ENCODE measurements around the gene OXCT1.
A peak's percentile ranks its signal among the peaks of the same experiment; 100 is the strongest.

Gene OXCT1

GRCh38 chr5:41763081-41763480 is 107.1 kb downstream of the OXCT1 start:
- TF ChIP-seq CTCF (IDR thresholded peaks at IDR 0.05; ENCODE audit: low read depth, low read length): no peak
- no peak for DNase-seq (ENCODE audit: extremely low read depth, low read depth)

DNA sequence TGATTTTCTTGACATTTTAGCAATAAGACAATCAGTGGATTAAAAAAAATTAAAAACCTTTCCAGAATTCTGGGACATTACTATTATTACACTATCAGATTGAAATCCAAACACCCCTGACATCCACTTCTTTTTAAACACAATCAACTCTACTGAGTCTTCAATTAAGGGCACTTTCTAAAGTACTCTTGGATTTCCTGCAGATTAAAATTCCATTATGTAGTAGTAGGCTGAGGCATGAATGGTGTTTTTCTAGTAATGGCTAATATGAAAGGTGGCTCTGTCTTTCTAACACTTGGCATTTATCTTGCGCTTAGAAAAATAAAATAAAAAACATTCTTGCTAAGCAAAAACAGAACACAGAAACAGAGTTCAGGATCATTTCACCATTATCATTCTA is 107.8 kb downstream of the OXCT1 start:
- DNase-seq (ENCODE audit: extremely low read depth, low read depth): no peak
- TF ChIP-seq CTCF (IDR thresholded peaks at IDR 0.05; ENCODE audit: low read depth, low read length): no peak

- no peak for DNase-seq (ENCODE audit: extremely low read depth, low read depth)
- no peak for TF ChIP-seq CTCF (IDR thresholded peaks at IDR 0.05; ENCODE audit: low read depth, low read length)
Observed at GRCh38 chr5:41761663-41762062, 108.6 kb downstream of the OXCT1 start.

DNA sequence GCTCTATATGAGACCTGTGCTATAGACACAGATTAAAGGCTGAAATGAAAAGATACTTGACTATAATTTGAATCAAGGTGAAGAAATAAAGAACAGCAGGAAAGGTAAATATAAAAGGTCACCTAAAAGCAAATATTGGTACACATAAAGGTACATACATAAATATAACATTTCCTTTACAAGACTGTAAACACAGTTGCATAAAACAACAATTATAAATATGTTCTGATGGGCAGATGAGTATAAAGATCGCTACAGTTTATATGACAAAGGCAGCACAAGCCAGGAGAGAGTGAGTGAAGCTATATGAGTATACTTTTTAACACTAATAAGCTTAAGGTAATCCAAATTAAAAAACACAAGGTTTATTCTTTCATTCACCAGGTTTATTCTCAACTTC is 114.5 kb downstream of the OXCT1 start:
- no peak for DNase-seq (ENCODE audit: extremely low read depth, low read depth)
- TF ChIP-seq CTCF (IDR thresholded peaks at IDR 0.05; ENCODE audit: low read depth, low read length): no peak

DNA sequence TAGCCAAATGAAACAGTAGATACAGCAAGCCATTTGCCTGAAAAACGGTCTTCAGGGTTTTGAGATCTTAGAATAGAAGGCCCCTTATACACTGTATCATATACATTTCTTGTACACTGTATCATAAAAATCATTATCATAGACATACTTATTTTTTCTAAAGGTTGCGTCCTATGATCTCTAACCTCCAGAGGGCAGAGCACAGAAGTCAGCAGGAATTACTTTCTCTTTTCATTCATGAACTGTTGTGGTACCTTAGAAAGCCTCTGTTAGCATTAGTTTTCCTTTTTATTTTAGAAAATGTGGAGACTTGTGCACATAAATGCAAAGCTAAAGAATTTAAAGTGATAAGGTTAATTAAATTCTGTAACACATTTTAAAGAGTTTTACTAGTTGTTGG is 115.4 kb downstream of the OXCT1 start:
- DNase-seq (ENCODE audit: extremely low read depth, low read depth): no peak
- peak; percentile 23 for TF ChIP-seq CTCF (IDR thresholded peaks at IDR 0.05; ENCODE audit: low read depth, low read length)

GRCh38 chr5:41751867-41752266 is 118.4 kb downstream of the OXCT1 start:
- TF ChIP-seq CTCF (IDR thresholded peaks at IDR 0.05; ENCODE audit: low read depth, low read length): no peak
- no peak for DNase-seq (ENCODE audit: extremely low read depth, low read depth)

GRCh38 chr5:41748631-41749030 is 121.6 kb downstream of the OXCT1 start:
- DNase-seq (ENCODE audit: extremely low read depth, low read depth): no peak
- no peak for TF ChIP-seq CTCF (IDR thresholded peaks at IDR 0.05; ENCODE audit: low read depth, low read length)

Data from AG09319 (cell line).